HuH-7.5 (cell line): ENCODE results near the gene CEP68.
A peak's percentile ranks its signal among the peaks of the same experiment; 100 is the strongest.
"Not testable (repeated sequence)": the region's sequence is repeated elsewhere in the genome, so short reads cannot be mapped to it uniquely, and the experiment has no call there.

Source experiments
- DNase-seq: peaks from one replicate; pipeline ENCODE4 v3.0.0; 2011; ENCODE audit warnings: low spot score

Gene CEP68

GRCh38 chr2:65129826-65130663, 73.8 kb downstream of the CEP68 start, which contains the start of gene RAB1A:
RAB1A (minus strand) TSS chr2:65130106; CDS start chr2:65129915, 191 bp downstream.
- peak; percentile 89 for DNase-seq

GRCh38 chr2:65130664-65131175, 74.5 kb downstream of the CEP68 start:
- DNase-seq, result peak; percentile 10

GRCh38 chr2:65132930-65133329, 76.7 kb downstream of the CEP68 start:
- not testable (repeated sequence) for DNase-seq

GRCh38 chr2:65133626-65134025, 77.4 kb downstream of the CEP68 start:
- DNase-seq, result no peak

GRCh38 chr2:65134158-65134557, 77.9 kb downstream of the CEP68 start:
- DNase-seq, result no peak

- no peak for DNase-seq
Measured at GRCh38 chr2:65136253-65136652, 80.0 kb downstream of the CEP68 start.
